Measurements from ENCODE around the gene FOXJ3. TPM values are rescaled to one million over a fixed set of nuclear protein-coding genes. Genes with fewer than 3 reads are reported as not detected.
A peak's percentile ranks its signal among the peaks of the same experiment; 100 is the strongest.

The FOXJ3 gene
- total and polyA plus RNA-seq, 2 of the 13 experiments (the other 11 are each of a cell fraction or from before 2014, with no cell fraction given): 16.6 to 48.5 TPM

GRCh38 chr1:42164551-42165420, 170.2 kb downstream of the FOXJ3 start, which contains the start of gene GUCA2A:
GUCA2A (minus strand) TSS chr1:42164745; CDS start chr1:42164712, 33 bp downstream.
- no peaks in the 10 kb centered on the region for H3K79me2 ChIP-seq (ENCODE audit: insufficient read depth, low read length)
- WGBS (ENCODE audit: low lambda C conversion rate): 10% methylated on average over 15 of the region's 24 CpGs
- no TSS peak for BruUV-seq (replicated peaks)
- in situ Hi-C loops (cut with HindIII; ENCODE audit: extremely low pct_ligation_motif_present, low pct_unique_long_range_greater_than_20kb) (no loop called here), intact Hi-C loops (cut with micrococcal nuclease; ENCODE audit: unreplicated experiment) (no loop called here)
- H2AFZ ChIP-seq (ENCODE audit: low read length): no peak within 1 kb of the TSS
- ATAC-seq (peak; percentile 4), FAIRE-seq (no peak), DNase-seq (ENCODE audit: low spot score) (no peak)
- ChIA-PET POLR2A (no interaction called here), CTCF (ENCODE audit: low intra/inter-chr PET ratio, low total read pairs) (no interaction called here)
- peaks cover 0 to 16% of the 10 kb centered on the region in 2 experiments; a peak in 2 of 5 replicates for H3K27me3 ChIP-seq (ENCODE audit: control insufficient read depth in 1 of 2, insufficient read depth in 2 of 2, low read length in 2 of 2)
- no peaks in the 10 kb centered on the region for H3K9me3 ChIP-seq (ENCODE audit: low read length)
- peak within 1 kb of the TSS in 1 of 3 experiments; percentile 45; a peak in 2 of 6 replicates for H3K4me3 ChIP-seq (replicated peaks in 1 of 3; ENCODE audit: insufficient read depth in 1 of 3, low read depth in 2 of 3, low read length in 3 of 3)
- no peaks in the 10 kb centered on the region for H4K20me1 ChIP-seq (ENCODE audit: insufficient read depth, low read length)
- peak within 1 kb of the TSS; percentile 55 for H3K4me2 ChIP-seq (ENCODE audit: low read depth, low read length)
- H3K4me1 ChIP-seq (ENCODE audit: insufficient read depth, low read length): peaks cover 44% of the 10 kb centered on the region
- H3K36me3 ChIP-seq (replicated peaks in 1 of 2; ENCODE audit: control insufficient read depth in 1 of 2, insufficient read depth in 2 of 2, low read length in 2 of 2): no peaks in the 10 kb centered on the region
- H3K27ac ChIP-seq (ENCODE audit: extremely low read length, insufficient read depth, low read length): no peak within 1 kb of the TSS
- H3K9ac ChIP-seq (ENCODE audit: insufficient read depth, low read depth, low read length): no peak within 1 kb of the TSS
- TF ChIP-seq ZNF512B (CRISPR knock-in tag; IDR thresholded peaks at IDR 0.05; ENCODE audit: borderline replicate concordance) (no peak), ELK4 (CRISPR knock-in tag; IDR thresholded peaks at IDR 0.05; ENCODE audit: borderline replicate concordance) (no peak), ZNF138 (CRISPR knock-in tag; IDR thresholded peaks at IDR 0.05; ENCODE audit: low read depth) (no peak), FUBP1 (CRISPR knock-in tag; IDR thresholded peaks at IDR 0.05; ENCODE audit: borderline replicate concordance) (no peak), FOXA1 (IDR thresholded peaks at IDR 0.05) (no peak), FOXA1 (CRISPR knock-in tag; IDR thresholded peaks at IDR 0.05) (no peak), GMEB2 (CRISPR knock-in tag; IDR thresholded peaks at IDR 0.05; ENCODE audit: low read depth) (no peak), PATZ1 (CRISPR knock-in tag; IDR thresholded peaks at IDR 0.05) (peak; percentile 87), KLF9 (CRISPR knock-in tag; IDR thresholded peaks at IDR 0.05; ENCODE audit: low read depth) (no peak), KMT2A (CRISPR knock-in tag; IDR thresholded peaks at IDR 0.05) (no peak), ZNF432 (CRISPR knock-in tag; IDR thresholded peaks at IDR 0.05; ENCODE audit: borderline replicate concordance) (no peak), MEIS2 (CRISPR knock-in tag; IDR thresholded peaks at IDR 0.05) (0 out of 2 replicates have a peak, but pooled peaks have one; percentile 27), ZSCAN20 (CRISPR knock-in tag; IDR thresholded peaks at IDR 0.05; ENCODE audit: borderline replicate concordance) (no peak)
